Measurements from ENCODE around the gene FMO3. TPM values are rescaled to one million over a fixed set of nuclear protein-coding genes. Genes with fewer than 3 reads are reported as not detected.

The FMO3 gene
- total RNA-seq, 2 donors from 2014 or later: 2.6 to 8.8 TPM

DNA sequence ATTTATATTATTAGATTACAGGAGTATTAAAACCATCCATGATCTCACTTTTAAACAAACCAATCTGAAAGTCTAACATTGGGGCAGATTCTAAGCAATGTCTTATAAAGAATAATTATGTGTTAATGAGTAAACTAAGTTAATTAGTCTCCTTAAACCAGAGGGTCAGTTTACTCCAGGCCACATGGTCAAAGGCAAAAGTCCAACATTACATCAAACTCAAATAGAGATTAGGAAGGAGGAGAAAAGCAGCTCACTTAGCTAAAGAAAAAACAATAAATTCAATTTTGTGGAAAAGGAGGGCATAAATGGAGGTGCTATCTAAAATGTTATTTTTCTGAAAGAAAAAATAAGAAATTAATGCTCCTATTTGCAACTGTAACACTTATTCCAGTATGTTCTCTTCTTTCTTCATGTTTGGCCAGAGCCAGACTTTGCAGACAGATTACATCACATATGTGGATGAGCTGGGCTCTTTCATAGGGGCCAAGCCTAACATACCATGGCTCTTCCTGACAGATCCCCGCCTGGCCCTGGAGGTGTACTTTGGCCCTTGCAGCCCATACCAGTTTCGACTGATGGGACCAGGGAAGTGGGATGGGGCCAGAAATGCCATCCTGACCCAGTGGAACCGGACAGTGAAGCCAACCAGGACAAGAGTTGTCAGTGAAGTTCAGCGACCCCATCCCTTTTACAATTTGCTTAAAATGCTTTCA lies 70.1 kb downstream of the FMO3 start:
- DNase-seq (peak in 1 of 4 donors; percentile 20), ATAC-seq (peak; percentile 51)
- WGBS, 2 donors: 40 to 45% methylated on average over 4 of the region's 4 CpGs
- peaks cover 11% of the 10 kb centered on the region for H3K4me1 ChIP-seq
- no peaks in the 10 kb centered on the region for H3K27me3 ChIP-seq
- intact Hi-C loops (cut with DNase I): no loop called here
- no peaks in the 10 kb centered on the region for H3K36me3 ChIP-seq (replicated peaks in 1 of 2; ENCODE audit: insufficient read depth in 1 of 2, low read depth in 2 of 2)
- H3K27ac ChIP-seq: peak overlapping the region in 3 of 4 donors; percentile 71 to 81 (median 73)
- TF ChIP-seq, protein P1, sequence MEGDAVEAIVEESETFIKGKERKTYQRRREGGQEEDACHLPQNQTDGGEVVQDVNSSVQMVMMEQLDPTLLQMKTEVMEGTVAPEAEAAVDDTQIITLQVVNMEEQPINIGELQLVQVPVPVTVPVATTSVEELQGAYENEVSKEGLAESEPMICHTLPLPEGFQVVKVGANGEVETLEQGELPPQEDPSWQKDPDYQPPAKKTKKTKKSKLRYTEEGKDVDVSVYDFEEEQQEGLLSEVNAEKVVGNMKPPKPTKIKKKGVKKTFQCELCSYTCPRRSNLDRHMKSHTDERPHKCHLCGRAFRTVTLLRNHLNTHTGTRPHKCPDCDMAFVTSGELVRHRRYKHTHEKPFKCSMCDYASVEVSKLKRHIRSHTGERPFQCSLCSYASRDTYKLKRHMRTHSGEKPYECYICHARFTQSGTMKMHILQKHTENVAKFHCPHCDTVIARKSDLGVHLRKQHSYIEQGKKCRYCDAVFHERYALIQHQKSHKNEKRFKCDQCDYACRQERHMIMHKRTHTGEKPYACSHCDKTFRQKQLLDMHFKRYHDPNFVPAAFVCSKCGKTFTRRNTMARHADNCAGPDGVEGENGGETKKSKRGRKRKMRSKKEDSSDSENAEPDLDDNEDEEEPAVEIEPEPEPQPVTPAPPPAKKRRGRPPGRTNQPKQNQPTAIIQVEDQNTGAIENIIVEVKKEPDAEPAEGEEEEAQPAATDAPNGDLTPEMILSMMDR (IDR thresholded peaks at IDR 0.05): no peak
- TF ChIP-seq POLR2A (IDR thresholded peaks at IDR 0.05): no peak
- no peak overlapping the region for H3K4me3 ChIP-seq
- H3K9me3 ChIP-seq: no peaks in the 10 kb centered on the region

DNA sequence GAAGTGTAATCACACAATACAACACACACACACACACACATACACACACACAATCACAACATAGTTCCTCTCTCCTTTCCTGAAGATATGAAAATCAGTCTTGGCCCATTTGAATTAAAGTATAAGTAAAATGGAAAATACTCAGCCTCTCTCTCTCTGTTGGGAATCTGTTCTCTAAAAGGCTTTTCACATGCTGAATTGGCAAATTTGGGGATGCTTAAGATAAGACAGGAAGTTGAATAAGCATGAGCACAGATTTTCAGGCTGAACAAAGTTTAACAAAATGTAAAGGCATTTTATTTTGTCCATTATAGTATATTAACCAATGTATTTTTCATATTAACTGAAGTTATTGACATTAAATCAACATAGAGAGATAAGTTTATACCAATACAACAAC lies 70.7 kb downstream of the FMO3 start:
- Histone ChIP-seq H3K4me1 (peaks cover 11% of the 10 kb centered on the region), H3K36me3 (replicated peaks in 1 of 2; ENCODE audit: insufficient read depth in 1 of 2, low read depth in 2 of 2) (no peaks in the 10 kb centered on the region), H3K4me3 (no peak overlapping the region), H3K27me3 (no peaks in the 10 kb centered on the region), H3K9me3 (no peaks in the 10 kb centered on the region), H3K27ac (peak overlapping the region in 3 of 4 donors; percentile 71 to 81 (median 73))
- ATAC-seq (no peak), DNase-seq (no peak)
- intact Hi-C loops (cut with DNase I): no loop called here
- TF ChIP-seq, protein P1 (IDR thresholded peaks at IDR 0.05): no peak
- TF ChIP-seq POLR2A (IDR thresholded peaks at IDR 0.05): no peak

DNA sequence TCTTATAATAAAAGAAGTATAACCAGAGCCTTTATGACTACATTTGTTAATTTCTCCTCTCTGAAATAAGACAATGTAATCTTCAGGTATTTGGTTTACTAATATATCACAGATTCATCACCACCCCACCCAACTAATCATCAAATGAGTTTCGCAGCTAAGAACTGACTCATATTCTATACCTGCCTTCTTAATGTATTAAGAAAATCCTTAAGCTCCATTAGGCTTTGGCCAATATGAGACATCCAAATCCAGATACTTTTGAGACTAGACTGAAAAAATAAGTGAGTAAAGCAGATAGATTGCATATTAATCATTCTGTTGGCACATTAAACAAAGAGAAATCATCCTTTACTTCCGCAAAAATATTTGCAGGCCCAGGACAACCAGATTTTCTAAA lies 75.7 kb downstream of the FMO3 start:
- TF ChIP-seq, protein P1 (IDR thresholded peaks at IDR 0.05): no peak
- no peak for TF ChIP-seq POLR2A (IDR thresholded peaks at IDR 0.05)
- DNase-seq (no peak), ATAC-seq (no peak)
- H3K27me3 ChIP-seq: no peaks in the 10 kb centered on the region
- H3K36me3 ChIP-seq (replicated peaks in 1 of 2; ENCODE audit: insufficient read depth in 1 of 2, low read depth in 2 of 2): no peaks in the 10 kb centered on the region
- H3K27ac ChIP-seq: no peak overlapping the region
- H3K4me3 ChIP-seq: no peak overlapping the region
- 70 to 84% methylated on average over 2 of the region's 2 CpGs for WGBS, 2 donors
- H3K9me3 ChIP-seq: no peaks in the 10 kb centered on the region
- intact Hi-C loops (cut with DNase I): no loop called here
- H3K4me1 ChIP-seq: no peaks in the 10 kb centered on the region

MicroRNAs encoded within 50 kb of the gene (microRNA counts, 767-probe panel; counts per million panel counts)
- 0 to 736 counts per million in 2 donors for microRNA hsa-miR-1295a

Small RNA genes within 50 kb of the gene (microRNA-seq; reads per million reads assigned to microRNA genes)
- 0 reads per million in 2 donors for gene MIR1295A (ENCODE audit: borderline number of aligned reads in 2 of 2, borderline replicate concordance in 2 of 2)
- gene MIR1295B (ENCODE audit: borderline number of aligned reads in 2 of 2, borderline replicate concordance in 2 of 2): 0 reads per million in 2 donors

Small RNA genes within 50 kb of the gene (small RNA-seq; reads per million reads assigned to genes)
- not detected for gene MIR1295A

Other genes with a start within 250 kb of the FMO3 start
- gene MROH9, start 155.4 kb upstream of the FMO3 start, total RNA-seq: not detected
- 10 to 100 TPM in 1 of 2 donors, 1 to 10 TPM in 1; 9.2 to 18.9 TPM for gene FMO2, start 94.4 kb downstream of the FMO3 start, total RNA-seq
- gene FMO1, start 157.6 kb downstream of the FMO3 start, total RNA-seq: 1 to 10 TPM in 1 of 2 donors, under 1 TPM in 1; 0.99 to 3.1 TPM
- 1 to 10 TPM in 1 of 2 donors, under 1 TPM in 1; 0.99 to 4.4 TPM for gene FMO4, start 223.3 kb downstream of the FMO3 start, total RNA-seq

All from body of pancreas (tissue), 4 donors.